Stimulated activated CD8-positive, alpha-beta memory T cell treated with anti-CD3 and anti-CD28 coated beads, Interleukin-15, amount 100 ng/mL, for 24 hours (primary cell): Measurements from ENCODE around the gene IRAK2.

Experiments used
- DNase-seq: peaks from one replicate; pipeline ENCODE4 v3.0.0-alpha.2; 2020; ENCODE audit warnings: low read depth

The IRAK2 gene

GRCh38 chr3:10189557-10190354 lies 25.0 kb downstream of the IRAK2 start:
- DNase-seq = no peak

GRCh38 chr3:10192953-10193691 lies 28.4 kb downstream of the IRAK2 start:
- no peak for DNase-seq

GRCh38 chr3:10193692-10194327 lies 29.1 kb downstream of the IRAK2 start:
- no peak for DNase-seq

GRCh38 chr3:10194328-10195071 lies 29.8 kb downstream of the IRAK2 start:
- no peak for DNase-seq

GRCh38 chr3:10195366-10196089 lies 30.8 kb downstream of the IRAK2 start:
- DNase-seq = no peak

GRCh38 chr3:10196389-10197052 lies 31.8 kb downstream of the IRAK2 start:
- DNase-seq = no peak

GRCh38 chr3:10198226-10198625 lies 33.5 kb downstream of the IRAK2 start:
- DNase-seq = no peak

- DNase-seq = no peak
Observed at GRCh38 chr3:10198761-10199649, 34.3 kb downstream of the IRAK2 start.

GRCh38 chr3:10204921-10205320 lies 40.2 kb downstream of the IRAK2 start:
- DNase-seq = no peak

- no peak for DNase-seq
Observed at GRCh38 chr3:10205451-10206165, 40.9 kb downstream of the IRAK2 start.

GRCh38 chr3:10206166-10206511 lies 41.4 kb downstream of the IRAK2 start:
- DNase-seq = no peak

GRCh38 chr3:10213156-10213792 lies 48.6 kb downstream of the IRAK2 start:
- DNase-seq = no peak

GRCh38 chr3:10215578-10216368 lies 51.1 kb downstream of the IRAK2 start:
- DNase-seq = no peak

GRCh38 chr3:10217359-10217758 lies 52.6 kb downstream of the IRAK2 start:
- no peak for DNase-seq

GRCh38 chr3:10219737-10220136 lies 55.0 kb downstream of the IRAK2 start:
- DNase-seq = no peak

- DNase-seq = no peak
Observed at GRCh38 chr3:10223676-10224639, 59.2 kb downstream of the IRAK2 start.
